Esophagus muscularis mucosa (tissue), 4 donors: ENCODE results near the gene IGSF11.

Experiments used
- CTCF ChIP-seq, 3 experiments: fragments of 200-600 bp in 2 of 3; fragments of 450-650 bp in 1 of 3; sonication (generic) in 2 of 3; IDR thresholded peaks; one replicate each; pipeline ENCODE4 v1.5.1; 2017 to 2019; ENCODE audit warnings: antibody characterized with exemption in 3 of 3, mild to moderate bottlenecking in 2 of 3, moderate library complexity in 1 of 3
- EP300 ChIP-seq: sonication (generic); formaldehyde crosslinking; IDR thresholded peaks from one replicate; pipeline ENCODE4 v1.6.1; 2017; ENCODE audit warnings: antibody characterized with exemption
- POLR2A ChIP-seq: fragments of 450-650 bp; IDR thresholded peaks from one replicate; pipeline ENCODE4 v1.6.1; 2017; ENCODE audit warnings: antibody characterized with exemption, moderate library complexity, mild to moderate bottlenecking, low read depth
- POLR2AphosphoS5 ChIP-seq, 2 donors: sonication (generic); formaldehyde crosslinking; IDR thresholded peaks; one replicate each; pipeline ENCODE4 v1.6.1; 2017; ENCODE audit warnings: antibody characterized with exemption in 2 of 2

GRCh38 chr3:118946449-118946848, 88.2 kb downstream of the IGSF11 start:
- no peak for TF ChIP-seq CTCF (IDR thresholded peaks at IDR 0.05)
- TF ChIP-seq EP300, result no peak
- TF ChIP-seq POLR2A, result no peak
- no peak for TF ChIP-seq POLR2AphosphoS5 (IDR thresholded peaks at IDR 0.05)
